HepG2 (cell line): ENCODE results near the gene LIMK2. TPM values are rescaled to one million over a fixed set of nuclear protein-coding genes. Genes with fewer than 3 reads are reported as not detected.

Experiments used
- ATAC-seq: fragments of 200-7000 bp; cut with Tn5 transposase; 3 replicates; pipeline ENCODE4 v1.9.1; 2020; ENCODE audit warnings: mild to moderate bottlenecking, moderate library complexity
- BruUV-seq: library from RNA; stranded (reverse); fragments of 400-500 nt; replicated peaks from 2 replicates; lab custom pipeline; 2021; lab: Mats Ljungman, UMichigan
- CTCF ChIA-PET: fragments of 300-600 bp; formaldehyde crosslinking; extraction: SDS; loops from one replicate; lab custom pipeline; 2021; ENCODE audit warnings: low total read pairs, inconsistent platforms, low intra/inter-chr PET ratio; lab: Yijun Ruan, JAX
- POLR2A ChIA-PET: fragments of 350-600 bp; sonication (Branson Sonifier 250); formaldehyde crosslinking; loops from one replicate; lab custom pipeline; 2020; ENCODE audit warnings: antibody characterized with exemption, inconsistent platforms; lab: Yijun Ruan, JAX
- DNase-seq: peaks from one replicate; pipeline ENCODE4 v3.0.0-alpha.2; 2015; ENCODE audit warnings: low spot score
- FAIRE-seq: peaks from 3 replicates; lab custom pipeline; 2011; peaks lifted over from hg19 to GRCh38; lab: Jason Lieb, UNC
- H2AFZ ChIP-seq: one replicate; pipeline ENCODE4 v1.6.1; 2011; ENCODE audit warnings: low read length, inconsistent platforms
- H3K27ac ChIP-seq: fragments of 300-600 bp; 3 replicates; pipeline ENCODE4 v1.8.0; 2011; ENCODE audit warnings: mixed run types, mild to moderate bottlenecking, mixed read lengths, low read length, inconsistent platforms; ENCODE audit not compliant: insufficient read depth; ENCODE audit errors: extremely low read length
- H3K27me3 ChIP-seq, 2 experiments: fragments of 200-600 bp in 1 of 2; 2 replicates in 1 of 2; 3 replicates in 1 of 2; pipeline versions ENCODE4 v1.6.0 to v1.8.0; 2011; ENCODE audit warnings: low read length in 2 of 2, mild to moderate bottlenecking in 2 of 2, moderate library complexity in 2 of 2, inconsistent platforms in 1 of 2; ENCODE audit not compliant: insufficient read depth in 2 of 2, control insufficient read depth in 1 of 2
- H3K36me3 ChIP-seq, 2 experiments: fragments of 200-600 bp in 1 of 2; replicated peaks in 1 of 2; 2 replicates in 1 of 2; 3 replicates in 1 of 2; pipeline versions ENCODE4 v1.5.1 to v1.8.0; 2011; ENCODE audit warnings: low read length in 2 of 2, inconsistent platforms in 1 of 2; ENCODE audit not compliant: insufficient read depth in 2 of 2, control insufficient read depth in 1 of 2
- H3K4me1 ChIP-seq: 2 replicates; pipeline ENCODE4 v1.5.1; 2012; ENCODE audit warnings: low read length, inconsistent platforms; ENCODE audit not compliant: insufficient read depth
- H3K4me2 ChIP-seq: 2 replicates; pipeline ENCODE4 v1.6.0; 2011; ENCODE audit warnings: low read depth, low read length, inconsistent platforms
- H3K4me3 ChIP-seq, 3 experiments: fragments of 200-600 bp in 1 of 3; sonication (generic), shearing (Covaris generic) in 1 of 3; replicated peaks in 1 of 3; 2 replicates each; pipeline ENCODE4 v1.5.1; 2011 to 2016; ENCODE audit warnings: low read length in 3 of 3, inconsistent platforms in 2 of 3, low read depth in 2 of 3, mild to moderate bottlenecking in 2 of 3, control low read depth in 1 of 3, mixed read lengths in 1 of 3; ENCODE audit not compliant: insufficient read depth in 1 of 3
- H3K79me2 ChIP-seq: one replicate; pipeline ENCODE4 v1.6.1; 2011; ENCODE audit warnings: low read length, inconsistent platforms; ENCODE audit not compliant: insufficient read depth
- H3K9ac ChIP-seq: 2 replicates; pipeline ENCODE4 v1.6.0; 2011; ENCODE audit warnings: mild to moderate bottlenecking, low read depth, low read length, inconsistent platforms; ENCODE audit not compliant: insufficient read depth
- H3K9me3 ChIP-seq: 2 replicates; pipeline ENCODE4 v1.5.1; 2012; ENCODE audit warnings: mild to moderate bottlenecking, low read length
- H4K20me1 ChIP-seq: 2 replicates; pipeline ENCODE4 v1.6.0; 2011; ENCODE audit warnings: inconsistent platforms, mild to moderate bottlenecking, low read length, moderate library complexity; ENCODE audit not compliant: insufficient read depth
- AGO1 ChIP-seq: fragments of 200-400 bp; formaldehyde crosslinking; IDR thresholded peaks from 2 replicates; pipeline ENCODE4 v1.6.1; 2017; ENCODE audit warnings: mild to moderate bottlenecking, low read depth, low read length, moderate library complexity; ENCODE audit not compliant: poor library complexity, severe bottlenecking
- CBX1 ChIP-seq: IDR thresholded peaks from one replicate; pipeline ENCODE4 v1.6.1; 2016; ENCODE audit warnings: antibody characterized with exemption, low read depth
- CEBPB ChIP-seq: IDR thresholded peaks from 2 replicates; pipeline ENCODE4 v1.6.1; 2011; ENCODE audit warnings: low read depth, low read length, improper control_type of control experiment, borderline replicate concordance
- ETV6 ChIP-seq: sonication (generic); formaldehyde crosslinking; conservative IDR thresholded peaks from 2 replicates; pipeline ENCODE4 v1.4.0; 2020; ENCODE audit warnings: missing genetic modification reagents
- LCORL ChIP-seq, 2 experiments: fragments of 450-650 bp in 1 of 2; sonication (generic) in 1 of 2; formaldehyde crosslinking in 1 of 2; IDR thresholded peaks; 2 replicates each; pipeline versions ENCODE4 v1.5.0 to v1.6.1; 2017 to 2020; ENCODE audit warnings: antibody characterized with exemption in 1 of 2, missing genetic modification reagents in 1 of 2
- RBM22 ChIP-seq: fragments of 200-400 bp; formaldehyde crosslinking; optimal IDR thresholded peaks from 2 replicates; pipeline ENCODE3; 2017; ENCODE audit warnings: mild to moderate bottlenecking, low read length, moderate library complexity
- SMC3 ChIP-seq: IDR thresholded peaks from 2 replicates; pipeline ENCODE4 v1.6.1; 2011; ENCODE audit warnings: low read length, improper control_type of control experiment
- SP2 ChIP-seq: sonication (generic); formaldehyde crosslinking; IDR thresholded peaks from 2 replicates; pipeline ENCODE4 v1.5.1; 2020; ENCODE audit warnings: mild to moderate bottlenecking, missing genetic modification reagents
- STAG1 ChIP-seq: sonication (generic); formaldehyde crosslinking; IDR thresholded peaks from 2 replicates; pipeline ENCODE4 v1.4.0; 2020; ENCODE audit warnings: missing genetic modification reagents
- TEAD3 ChIP-seq: optimal IDR thresholded peaks from 2 replicates; pipeline ENCODE3; 2016; ENCODE audit warnings: borderline replicate concordance
- WGBS: methylation state at CpG from one replicate; pipeline ENCODE4 v1.1.6; 2017; ENCODE audit warnings: low lambda C conversion rate; 5-methylcytosine and 5-hydroxymethylcytosine counted together
- in situ Hi-C: cut with HindIII; loops from 2 replicates; pipeline ENCODE4 v1.10.0; 2017; ENCODE audit warnings: low pct_unique_long_range_greater_than_20kb; ENCODE audit not compliant: extremely low pct_ligation_motif_present
- intact Hi-C: fragments of 100-400 bp; cut with micrococcal nuclease; formaldehyde crosslinking; loops from one replicate; pipeline ENCODE4 v1.10.0; 2022; ENCODE audit not compliant: unreplicated experiment
- polyA plus RNA-seq, 8 experiments: library from polyadenylated mRNA; depleted of rRNA in 3 of 8; stranded (reverse) in 7 of 8; unstranded in 1 of 8; fragments of >200 nt; fragmentation: Illumina TruSeq in 4 of 8; extraction: Trizol in 4 of 8; gene quantifications; 2 replicates each; pipeline versions ENCODE4 v1.2.1 to v1.2.3, GENCODE V29; 2011 to 2016; ENCODE audit warnings: low read depth in 4 of 8, missing spikeins in 1 of 8, mixed read lengths in 1 of 8; ENCODE audit not compliant: insufficient read depth in 1 of 8
- total RNA-seq, 5 experiments: library from RNA; depleted of rRNA; stranded (reverse); fragments of >200 nt; fragmentation: Illumina TruSeq; extraction: Trizol; gene quantifications; 2 replicates each; pipeline ENCODE4 v1.2.3, GENCODE V29; 2016; ENCODE audit warnings: low read depth in 1 of 5
- TF ChIP-seq, protein P1 (sequence below): sonication (generic); formaldehyde crosslinking; IDR thresholded peaks from 2 replicates; pipeline ENCODE4 v1.5.0; 2020; ENCODE audit warnings: mild to moderate bottlenecking, missing genetic modification reagents, moderate library complexity
- TF ChIP-seq, protein P2 (sequence below): sonication (generic); formaldehyde crosslinking; IDR thresholded peaks from 2 replicates; pipeline ENCODE4 v1.4.0; 2020; ENCODE audit warnings: missing genetic modification reagents

Gene LIMK2
- total and polyA plus RNA-seq, 2 of the 13 experiments (the other 11 are each of a cell fraction or from before 2014, with no cell fraction given): 20.9 to 29.8 TPM

- H3K79me2 ChIP-seq: no peaks in the 10 kb centered on the region
- H3K9me3 ChIP-seq: no peaks in the 10 kb centered on the region
- ChIA-PET CTCF (no interaction called here), POLR2A (interaction anchor here (0.8 kb wide), 1 partner anchor 11 kb away, joined by 3 read pairs; no protein-coding TSS in a partner anchor)
- FAIRE-seq (peak; percentile 86), ATAC-seq (peak; percentile 78), DNase-seq (peak; percentile 52)
- H3K4me3 ChIP-seq: no peak overlapping the region
- H3K9ac ChIP-seq: no peak overlapping the region
- H3K27me3 ChIP-seq: no peaks in the 10 kb centered on the region
- intact Hi-C loops: loop anchor here (2.0 kb wide), 1 partner anchor 74 kb away; no protein-coding TSS in a partner anchor
- peaks cover 34 to 76% of the 10 kb centered on the region in 2 experiments for H3K36me3 ChIP-seq
- TF ChIP-seq, protein P1, sequence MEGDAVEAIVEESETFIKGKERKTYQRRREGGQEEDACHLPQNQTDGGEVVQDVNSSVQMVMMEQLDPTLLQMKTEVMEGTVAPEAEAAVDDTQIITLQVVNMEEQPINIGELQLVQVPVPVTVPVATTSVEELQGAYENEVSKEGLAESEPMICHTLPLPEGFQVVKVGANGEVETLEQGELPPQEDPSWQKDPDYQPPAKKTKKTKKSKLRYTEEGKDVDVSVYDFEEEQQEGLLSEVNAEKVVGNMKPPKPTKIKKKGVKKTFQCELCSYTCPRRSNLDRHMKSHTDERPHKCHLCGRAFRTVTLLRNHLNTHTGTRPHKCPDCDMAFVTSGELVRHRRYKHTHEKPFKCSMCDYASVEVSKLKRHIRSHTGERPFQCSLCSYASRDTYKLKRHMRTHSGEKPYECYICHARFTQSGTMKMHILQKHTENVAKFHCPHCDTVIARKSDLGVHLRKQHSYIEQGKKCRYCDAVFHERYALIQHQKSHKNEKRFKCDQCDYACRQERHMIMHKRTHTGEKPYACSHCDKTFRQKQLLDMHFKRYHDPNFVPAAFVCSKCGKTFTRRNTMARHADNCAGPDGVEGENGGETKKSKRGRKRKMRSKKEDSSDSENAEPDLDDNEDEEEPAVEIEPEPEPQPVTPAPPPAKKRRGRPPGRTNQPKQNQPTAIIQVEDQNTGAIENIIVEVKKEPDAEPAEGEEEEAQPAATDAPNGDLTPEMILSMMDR: peak; percentile 71
- TF ChIP-seq CBX1 (no peak), CEBPB (peak; percentile 61; the same call in 1 of the 2 replicates), AGO1 (no peak), RBM22 (peak; percentile 56), TEAD3 (CRISPR knock-in tag) (peak; percentile 54), ETV6 (CRISPR knock-in tag) (no peak), SMC3 (peak; percentile 50; the same call in 1 of the 2 replicates), STAG1 (CRISPR knock-in tag) (peak; percentile 67), SP2 (no peak), LCORL (IDR thresholded peaks at IDR 0.05) (no peak), LCORL (CRISPR knock-in tag; IDR thresholded peaks at IDR 0.05) (no peak)
- TF ChIP-seq, protein P2, sequence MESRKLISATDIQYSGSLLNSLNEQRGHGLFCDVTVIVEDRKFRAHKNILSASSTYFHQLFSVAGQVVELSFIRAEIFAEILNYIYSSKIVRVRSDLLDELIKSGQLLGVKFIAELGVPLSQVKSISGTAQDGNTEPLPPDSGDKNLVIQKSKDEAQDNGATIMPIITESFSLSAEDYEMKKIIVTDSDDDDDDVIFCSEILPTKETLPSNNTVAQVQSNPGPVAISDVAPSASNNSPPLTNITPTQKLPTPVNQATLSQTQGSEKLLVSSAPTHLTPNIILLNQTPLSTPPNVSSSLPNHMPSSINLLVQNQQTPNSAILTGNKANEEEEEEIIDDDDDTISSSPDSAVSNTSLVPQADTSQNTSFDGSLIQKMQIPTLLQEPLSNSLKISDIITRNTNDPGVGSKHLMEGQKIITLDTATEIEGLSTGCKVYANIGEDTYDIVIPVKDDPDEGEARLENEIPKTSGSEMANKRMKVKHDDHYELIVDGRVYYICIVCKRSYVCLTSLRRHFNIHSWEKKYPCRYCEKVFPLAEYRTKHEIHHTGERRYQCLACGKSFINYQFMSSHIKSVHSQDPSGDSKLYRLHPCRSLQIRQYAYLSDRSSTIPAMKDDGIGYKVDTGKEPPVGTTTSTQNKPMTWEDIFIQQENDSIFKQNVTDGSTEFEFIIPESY: peak; percentile 44; the same call in 1 of the 2 replicates
- in situ Hi-C loops: no loop called here
- H4K20me1 ChIP-seq: peaks cover 4% of the 10 kb centered on the region; the same call in 1 of the 2 replicates
- no peak overlapping the region for H3K4me2 ChIP-seq
- no peak overlapping the region for H2AFZ ChIP-seq
- BruUV-seq: no TSS peak
- H3K27ac ChIP-seq: no peak overlapping the region
- H3K4me1 ChIP-seq: peaks cover 23% of the 10 kb centered on the region
- WGBS: 93% methylated on average over 9 of the region's 15 CpGs
These were observed 60.7 kb downstream of the LIMK2 start for GRCh38 chr22:31272522-31273446.
